ENCODE measurements around the gene ANKFY1. TPM values are rescaled to one million over a fixed set of nuclear protein-coding genes. Genes with fewer than 3 reads are reported as not detected.

Gene ANKFY1
- total RNA-seq, 1 donor from 2014 or later, result 64.5 TPM

- H3K27me3 Mint-ChIP-seq (ENCODE audit: low read depth), result no peaks in the 10 kb centered on the region
- H3K9me3 Mint-ChIP-seq, result no peaks in the 10 kb centered on the region
- TF ChIP-seq CTCF (IDR thresholded peaks at IDR 0.05; ENCODE audit: unreplicated experiment), result no peak
- H3K27ac Mint-ChIP-seq, result no peak overlapping the region
- peaks cover 28% of the 10 kb centered on the region for H3K36me3 Mint-ChIP-seq
- H3K4me3 Mint-ChIP-seq, result no peak overlapping the region
- H3K4me1 Mint-ChIP-seq, result no peaks in the 10 kb centered on the region
- DNase-seq (ENCODE audit: low spot score in 2 of 2, unreplicated experiment in 2 of 2), result no peak
Measured at GRCh38 chr17:4276514-4276913, 12.7 kb upstream of the ANKFY1 start.

DNA sequence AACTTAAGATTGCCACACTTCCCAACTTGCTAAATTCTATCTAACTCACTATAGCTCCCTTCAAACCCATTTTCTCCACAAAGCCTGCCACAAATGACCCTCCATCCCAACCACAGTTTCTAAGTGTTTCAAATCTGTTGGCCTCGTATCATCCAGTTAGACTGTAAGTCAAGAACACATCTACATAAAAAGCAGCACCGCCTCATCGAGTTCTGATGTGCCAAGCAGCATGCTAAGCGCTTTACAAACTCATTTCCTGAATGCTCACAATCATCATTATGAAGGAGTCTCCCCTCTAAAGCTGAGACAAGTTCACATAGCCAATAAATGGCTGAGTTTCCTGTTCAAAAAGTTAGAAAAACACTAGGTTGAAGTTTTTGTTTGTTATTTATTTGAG is 9.2 kb upstream of the ANKFY1 start:
- no peaks in the 10 kb centered on the region for H3K9me3 Mint-ChIP-seq
- H3K27ac Mint-ChIP-seq, result peak overlapping the region; percentile 7

DNA sequence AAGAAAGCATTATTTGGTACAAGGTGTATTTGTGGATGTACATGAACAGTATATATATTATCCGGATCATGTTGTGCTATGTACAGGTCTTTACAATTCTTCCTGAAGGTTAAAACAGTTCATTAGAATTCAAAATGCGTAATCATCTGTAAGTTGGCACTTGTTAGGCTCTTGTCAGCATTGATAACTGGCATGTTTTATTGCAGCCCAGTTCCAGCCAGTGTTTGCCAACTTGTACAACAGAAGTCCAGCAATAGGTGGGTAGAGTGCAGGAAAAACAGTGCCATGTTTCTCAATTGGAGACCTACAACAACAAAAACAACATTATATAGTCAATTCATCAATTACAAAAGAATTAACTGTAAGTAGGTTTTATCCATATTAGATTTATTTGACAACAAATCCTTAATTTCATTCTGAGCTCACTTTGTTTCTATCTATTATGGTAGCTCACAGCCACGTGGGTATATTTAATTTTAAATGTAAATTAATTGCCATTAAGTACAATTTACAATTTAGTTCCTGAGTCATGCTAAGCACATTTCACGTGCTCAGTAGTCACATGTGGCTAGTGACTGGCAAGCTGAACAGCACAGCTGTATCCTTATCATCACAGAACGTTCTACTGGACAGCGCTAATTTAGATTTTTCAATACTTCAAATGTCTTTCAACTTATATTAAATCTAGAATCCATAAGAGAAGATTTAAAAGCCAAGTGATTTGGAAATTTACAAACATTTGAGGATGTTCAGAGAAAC is 8.6 kb upstream of the ANKFY1 start:
- no peak overlapping the region for H3K27ac Mint-ChIP-seq
- no peak for TF ChIP-seq CTCF (IDR thresholded peaks at IDR 0.05; ENCODE audit: unreplicated experiment)
- no peak for DNase-seq (ENCODE audit: low spot score in 2 of 2, unreplicated experiment in 2 of 2)
- H3K27me3 Mint-ChIP-seq (ENCODE audit: low read depth), result no peaks in the 10 kb centered on the region
- H3K9me3 Mint-ChIP-seq, result no peaks in the 10 kb centered on the region
- no peaks in the 10 kb centered on the region for H3K4me1 Mint-ChIP-seq
- H3K36me3 Mint-ChIP-seq, result peaks cover 40% of the 10 kb centered on the region
- no peak overlapping the region for H3K4me3 Mint-ChIP-seq

More for the DNA sequence above, 9.2 kb upstream of the ANKFY1 start:
- Mint-ChIP-seq H3K4me3 (no peak overlapping the region), H3K4me1 (no peaks in the 10 kb centered on the region), H3K27me3 (ENCODE audit: low read depth) (no peaks in the 10 kb centered on the region), H3K36me3 (peaks cover 36% of the 10 kb centered on the region)
- TF ChIP-seq CTCF (IDR thresholded peaks at IDR 0.05; ENCODE audit: unreplicated experiment), result no peak
- DNase-seq (ENCODE audit: low spot score in 2 of 2, unreplicated experiment in 2 of 2), result no peak

GRCh38 chr17:4270736-4271135 is 7.0 kb upstream of the ANKFY1 start:
- H3K36me3 Mint-ChIP-seq, result peaks cover 36% of the 10 kb centered on the region
- H3K27ac Mint-ChIP-seq, result no peak overlapping the region
- no peak overlapping the region for H3K4me3 Mint-ChIP-seq

GRCh38 chr17:4269915-4270314 is 6.1 kb upstream of the ANKFY1 start:
- DNase-seq (ENCODE audit: low spot score in 2 of 2, unreplicated experiment in 2 of 2), result no peak
- peaks cover 35% of the 10 kb centered on the region for H3K36me3 Mint-ChIP-seq
- H3K4me1 Mint-ChIP-seq, result peaks cover 6% of the 10 kb centered on the region
- TF ChIP-seq CTCF (IDR thresholded peaks at IDR 0.05; ENCODE audit: unreplicated experiment), result no peak
- no peak overlapping the region for H3K4me3 Mint-ChIP-seq
- no peaks in the 10 kb centered on the region for H3K27me3 Mint-ChIP-seq (ENCODE audit: low read depth)
- no peaks in the 10 kb centered on the region for H3K9me3 Mint-ChIP-seq
- no peak overlapping the region for H3K27ac Mint-ChIP-seq

More at GRCh38 chr17:4270736-4271135, 7.0 kb upstream of the ANKFY1 start:
- no peak for DNase-seq (ENCODE audit: low spot score in 2 of 2, unreplicated experiment in 2 of 2)
- H3K27me3 Mint-ChIP-seq (ENCODE audit: low read depth), result no peaks in the 10 kb centered on the region
- H3K9me3 Mint-ChIP-seq, result no peaks in the 10 kb centered on the region
- H3K4me1 Mint-ChIP-seq, result no peaks in the 10 kb centered on the region
- no peak for TF ChIP-seq CTCF (IDR thresholded peaks at IDR 0.05; ENCODE audit: unreplicated experiment)
